ENCODE data around the gene KCNT2. TPM values are rescaled to one million over a fixed set of nuclear protein-coding genes. Genes with fewer than 3 reads are reported as not detected.

KCNT2 gene
- total and polyA plus RNA-seq, 10 donors: 0.04 to 1.2 (median 0.99) TPM

- DNase-seq: no peak
- no peaks in the 10 kb centered on the region for H3K36me3 ChIP-seq
- H3K27ac ChIP-seq: no peak overlapping the region
- no peaks in the 10 kb centered on the region for H3K27me3 ChIP-seq (replicated peaks in 1 of 7)
- no peaks in the 10 kb centered on the region for H3K9me3 ChIP-seq
- H3K4me1 ChIP-seq: no peaks in the 10 kb centered on the region
- intact Hi-C loops (cut with DNase I; ENCODE audit: low total_unique reads): no loop called here
- no peak for TF ChIP-seq POLR2AphosphoS5 (IDR thresholded peaks at IDR 0.05)
- no peak for TF ChIP-seq CTCF (IDR thresholded peaks at IDR 0.05 in 8 of 11, conservative IDR thresholded peaks at IDR 0.05 in 3 of 11)
- TF ChIP-seq POLR2A (IDR thresholded peaks at IDR 0.05): no peak
- 78 to 89% (median 84%) methylated on average over 1 of the region's 1 CpG for WGBS, 5 donors
- H3K4me3 ChIP-seq: no peak overlapping the region
Measured at GRCh38 chr1:196440711-196441110, 167.5 kb downstream of the KCNT2 start.

- WGBS, 5 donors: 49 to 69% (median 63%) methylated on average over 2 of the region's 2 CpGs
Measured at GRCh38 chr1:196438329-196438728, 169.9 kb downstream of the KCNT2 start.

GRCh38 chr1:196437671-196438070 lies 170.6 kb downstream of the KCNT2 start:
- Histone ChIP-seq H3K4me3 (no peak overlapping the region), H3K27ac (no peak overlapping the region), H3K4me1 (no peaks in the 10 kb centered on the region), H3K36me3 (no peaks in the 10 kb centered on the region), H3K9me3 (no peaks in the 10 kb centered on the region), H3K27me3 (replicated peaks in 1 of 7) (no peaks in the 10 kb centered on the region)
- TF ChIP-seq POLR2AphosphoS5 (IDR thresholded peaks at IDR 0.05) (no peak), CTCF (IDR thresholded peaks at IDR 0.05 in 8 of 11, conservative IDR thresholded peaks at IDR 0.05 in 3 of 11) (no peak), POLR2A (IDR thresholded peaks at IDR 0.05) (no peak)
- no peak for DNase-seq
- intact Hi-C loops (cut with DNase I; ENCODE audit: low total_unique reads): no loop called here

More at GRCh38 chr1:196438329-196438728, 169.9 kb downstream of the KCNT2 start:
- DNase-seq: no peak
- TF ChIP-seq POLR2AphosphoS5 (IDR thresholded peaks at IDR 0.05): no peak
- TF ChIP-seq CTCF (IDR thresholded peaks at IDR 0.05 in 8 of 11, conservative IDR thresholded peaks at IDR 0.05 in 3 of 11): no peak
- TF ChIP-seq POLR2A (IDR thresholded peaks at IDR 0.05): no peak
- intact Hi-C loops (cut with DNase I; ENCODE audit: low total_unique reads): no loop called here
- H3K9me3 ChIP-seq: no peaks in the 10 kb centered on the region
- H3K4me1 ChIP-seq: no peaks in the 10 kb centered on the region
- H3K36me3 ChIP-seq: no peaks in the 10 kb centered on the region
- H3K27ac ChIP-seq: no peak overlapping the region
- H3K27me3 ChIP-seq (replicated peaks in 1 of 7): no peaks in the 10 kb centered on the region
- no peak overlapping the region for H3K4me3 ChIP-seq

GRCh38 chr1:196433000-196433399 lies 175.2 kb downstream of the KCNT2 start:
- no peak overlapping the region for H3K4me3 ChIP-seq
- H3K4me1 ChIP-seq: no peaks in the 10 kb centered on the region
- no peak for TF ChIP-seq CTCF (IDR thresholded peaks at IDR 0.05 in 8 of 11, conservative IDR thresholded peaks at IDR 0.05 in 3 of 11)
- TF ChIP-seq POLR2A (IDR thresholded peaks at IDR 0.05): no peak
- no peak for TF ChIP-seq POLR2AphosphoS5 (IDR thresholded peaks at IDR 0.05)
- DNase-seq: no peak
- no peaks in the 10 kb centered on the region for H3K36me3 ChIP-seq
- no peaks in the 10 kb centered on the region for H3K9me3 ChIP-seq
- intact Hi-C loops (cut with DNase I; ENCODE audit: low total_unique reads): no loop called here
- no peaks in the 10 kb centered on the region for H3K27me3 ChIP-seq (replicated peaks in 1 of 7)
- no peak overlapping the region for H3K27ac ChIP-seq

Measured in spleen (tissue), 11 donors.